Measurements from ENCODE around the gene MRPS15. TPM values are rescaled to one million over a fixed set of nuclear protein-coding genes. Genes with fewer than 3 reads are reported as not detected.
"Not testable (repeated sequence)": the region's sequence is repeated elsewhere in the genome, so short reads cannot be mapped to it uniquely, and the experiment has no call there.

The MRPS15 gene
- total RNA-seq, 1 donor from 2014 or later, result 108 TPM

DNA sequence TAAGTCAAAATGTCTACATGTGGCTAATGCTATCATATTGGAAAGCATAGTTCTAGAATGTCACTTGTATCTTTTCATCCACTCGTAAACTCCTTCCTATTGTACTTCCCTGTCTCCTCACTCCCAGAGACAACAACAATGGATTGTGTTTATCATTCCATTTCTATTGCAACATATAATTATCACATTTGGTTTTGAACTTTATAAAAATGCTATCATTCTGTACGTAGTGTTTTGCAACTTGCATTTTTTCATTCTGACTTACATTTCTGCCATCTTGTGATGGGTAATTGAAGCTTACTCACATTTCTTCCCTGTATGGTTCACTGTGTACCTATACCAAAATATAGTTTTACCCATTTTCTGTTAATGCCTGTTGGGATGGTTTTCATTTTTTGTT lies 33.0 kb upstream of the MRPS15 start:
- intact Hi-C loops (cut with micrococcal nuclease), result no loop called here
- Histone ChIP-seq H3K4me3 (no peak overlapping the region), H3K27me3 (ENCODE audit: low read depth) (peaks cover 45% of the 10 kb centered on the region), H3K27ac (replicated peaks) (no peak overlapping the region), H3K4me1 (no peaks in the 10 kb centered on the region), H3K9me3 (replicated peaks) (no peaks in the 10 kb centered on the region), H3K36me3 (no peaks in the 10 kb centered on the region)
- TF ChIP-seq, protein P1, sequence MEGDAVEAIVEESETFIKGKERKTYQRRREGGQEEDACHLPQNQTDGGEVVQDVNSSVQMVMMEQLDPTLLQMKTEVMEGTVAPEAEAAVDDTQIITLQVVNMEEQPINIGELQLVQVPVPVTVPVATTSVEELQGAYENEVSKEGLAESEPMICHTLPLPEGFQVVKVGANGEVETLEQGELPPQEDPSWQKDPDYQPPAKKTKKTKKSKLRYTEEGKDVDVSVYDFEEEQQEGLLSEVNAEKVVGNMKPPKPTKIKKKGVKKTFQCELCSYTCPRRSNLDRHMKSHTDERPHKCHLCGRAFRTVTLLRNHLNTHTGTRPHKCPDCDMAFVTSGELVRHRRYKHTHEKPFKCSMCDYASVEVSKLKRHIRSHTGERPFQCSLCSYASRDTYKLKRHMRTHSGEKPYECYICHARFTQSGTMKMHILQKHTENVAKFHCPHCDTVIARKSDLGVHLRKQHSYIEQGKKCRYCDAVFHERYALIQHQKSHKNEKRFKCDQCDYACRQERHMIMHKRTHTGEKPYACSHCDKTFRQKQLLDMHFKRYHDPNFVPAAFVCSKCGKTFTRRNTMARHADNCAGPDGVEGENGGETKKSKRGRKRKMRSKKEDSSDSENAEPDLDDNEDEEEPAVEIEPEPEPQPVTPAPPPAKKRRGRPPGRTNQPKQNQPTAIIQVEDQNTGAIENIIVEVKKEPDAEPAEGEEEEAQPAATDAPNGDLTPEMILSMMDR (IDR thresholded peaks at IDR 0.05; ENCODE audit: borderline replicate concordance), result no peak
- no peak for DNase-seq

DNA sequence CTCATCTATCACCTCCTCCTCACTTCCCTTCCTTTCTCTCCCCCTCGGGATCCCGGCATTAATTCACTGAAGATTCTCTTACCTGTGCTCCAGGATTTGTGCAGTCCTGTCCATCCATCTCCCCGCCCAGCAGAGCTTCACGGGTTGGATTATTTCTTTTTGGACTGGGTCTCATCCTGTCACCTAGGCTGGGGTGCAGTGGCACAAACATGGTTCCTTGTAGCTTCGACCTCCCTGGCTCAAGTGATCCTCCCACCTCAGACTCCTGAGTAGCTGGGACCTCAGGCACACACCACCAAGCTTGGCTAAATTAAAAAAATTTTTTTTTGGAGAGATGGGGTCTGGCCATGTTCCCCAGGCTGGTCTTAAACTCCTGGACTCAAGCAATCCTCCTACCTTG lies 30.8 kb upstream of the MRPS15 start:
- no peak overlapping the region for H3K4me3 ChIP-seq
- intact Hi-C loops (cut with micrococcal nuclease), result no loop called here

DNA sequence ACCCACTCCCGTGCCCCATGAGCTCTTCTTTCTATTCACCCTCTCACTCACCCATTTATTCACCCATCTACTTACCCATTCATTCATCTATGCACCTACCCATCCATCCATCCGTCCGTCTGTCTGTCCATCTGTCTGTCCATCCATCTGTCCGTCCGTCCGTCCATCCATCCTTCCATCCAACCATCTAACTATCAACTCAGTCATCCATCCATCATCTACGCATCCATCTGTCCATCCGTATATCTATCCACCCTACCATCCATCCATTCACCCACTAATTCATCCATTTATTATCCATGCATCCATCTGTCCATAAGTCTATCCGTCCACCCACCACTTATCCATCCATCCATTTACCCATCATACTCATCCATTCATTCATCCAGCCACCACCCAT lies 29.3 kb upstream of the MRPS15 start:
- TF ChIP-seq, protein P1 (IDR thresholded peaks at IDR 0.05; ENCODE audit: borderline replicate concordance), result no peak
- Histone ChIP-seq H3K4me3 (no peak overlapping the region), H3K4me1 (no peaks in the 10 kb centered on the region), H3K36me3 (no peaks in the 10 kb centered on the region), H3K27ac (replicated peaks) (no peak overlapping the region), H3K27me3 (ENCODE audit: low read depth) (peaks cover 50% of the 10 kb centered on the region), H3K9me3 (replicated peaks) (no peaks in the 10 kb centered on the region)
- DNase-seq, result no peak
- intact Hi-C loops (cut with micrococcal nuclease), result no loop called here

More for the DNA sequence above, 30.8 kb upstream of the MRPS15 start:
- H3K4me1 ChIP-seq, result no peaks in the 10 kb centered on the region
- no peaks in the 10 kb centered on the region for H3K36me3 ChIP-seq
- H3K27ac ChIP-seq (replicated peaks), result no peak overlapping the region
- TF ChIP-seq, protein P1 (IDR thresholded peaks at IDR 0.05; ENCODE audit: borderline replicate concordance), result no peak
- DNase-seq, result no peak
- H3K27me3 ChIP-seq (ENCODE audit: low read depth), result peaks cover 42% of the 10 kb centered on the region
- H3K9me3 ChIP-seq (replicated peaks), result no peaks in the 10 kb centered on the region

DNA sequence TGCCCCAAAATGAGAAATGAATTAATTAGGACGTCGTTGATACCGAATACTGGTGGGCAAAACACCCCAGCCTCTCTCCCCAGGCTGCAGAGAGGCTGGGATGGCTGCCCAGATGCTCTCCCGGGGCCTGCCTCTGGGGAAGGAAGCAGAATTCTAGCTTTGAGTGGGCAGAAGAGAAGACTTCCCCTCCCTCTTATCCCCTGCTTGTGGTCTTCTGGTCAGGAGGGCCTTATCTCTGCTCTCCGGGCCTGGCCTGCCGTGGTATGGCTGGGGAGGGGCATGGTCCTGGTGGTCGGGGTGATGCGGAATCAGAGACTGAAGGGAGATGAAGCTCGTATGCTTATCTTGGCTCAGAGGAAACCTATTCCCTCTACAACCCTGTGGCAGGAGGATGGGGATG lies 28.3 kb upstream of the MRPS15 start:
- TF ChIP-seq, protein P1 (IDR thresholded peaks at IDR 0.05; ENCODE audit: borderline replicate concordance), result no peak
- H3K36me3 ChIP-seq, result no peaks in the 10 kb centered on the region
- H3K4me3 ChIP-seq, result no peak overlapping the region
- no peaks in the 10 kb centered on the region for H3K9me3 ChIP-seq (replicated peaks)
- no peaks in the 10 kb centered on the region for H3K4me1 ChIP-seq
- no peak overlapping the region for H3K27ac ChIP-seq (replicated peaks)
- no peak for DNase-seq
- peaks cover 55% of the 10 kb centered on the region for H3K27me3 ChIP-seq (ENCODE audit: low read depth)
- intact Hi-C loops (cut with micrococcal nuclease), result no loop called here

DNA sequence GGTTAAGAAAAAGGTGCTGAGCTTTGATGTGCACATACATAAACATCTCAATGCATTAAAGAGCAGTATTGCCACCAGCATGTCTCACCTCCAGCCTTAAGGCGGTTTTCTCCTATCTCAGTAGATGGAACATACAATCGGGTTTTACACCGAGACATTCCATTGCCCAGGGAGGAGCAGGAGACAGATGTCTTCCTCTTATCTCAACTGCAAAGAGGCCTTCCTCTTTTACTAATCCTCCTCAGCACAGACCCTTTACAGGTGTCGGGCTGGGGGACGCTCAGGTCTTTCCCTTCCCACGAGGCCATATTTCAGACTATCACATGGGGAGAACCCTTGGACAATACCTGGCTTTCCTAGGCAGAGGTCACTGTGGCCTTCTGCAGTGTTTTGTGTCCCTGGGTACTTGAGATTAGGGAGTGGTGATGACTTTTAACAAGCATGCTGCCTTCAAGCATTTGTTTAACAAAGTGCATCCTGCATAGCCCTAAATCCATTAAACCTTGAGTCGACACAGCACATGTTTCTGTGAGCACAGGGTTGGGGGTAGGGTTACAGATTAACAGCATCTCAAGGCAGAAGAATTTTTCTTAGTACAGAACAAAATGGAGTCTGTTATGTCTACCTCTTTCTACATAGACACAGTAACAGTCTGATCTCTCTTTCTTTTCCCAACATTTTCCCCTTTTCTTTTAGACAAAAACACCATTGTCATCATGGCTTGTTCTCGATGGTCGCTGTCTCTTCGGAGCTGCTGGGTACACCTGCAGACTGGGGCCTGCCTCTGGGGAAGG lies 25.3 kb upstream of the MRPS15 start:
- H3K27ac ChIP-seq (replicated peaks); H3K36me3 ChIP-seq; H3K4me1 ChIP-seq; DNase-seq; H3K4me3 ChIP-seq; H3K9me3 ChIP-seq (replicated peaks); intact Hi-C loops (cut with micrococcal nuclease): not testable (repeated sequence)
- peaks cover 38% of the 10 kb centered on the region for H3K27me3 ChIP-seq (ENCODE audit: low read depth)

DNA sequence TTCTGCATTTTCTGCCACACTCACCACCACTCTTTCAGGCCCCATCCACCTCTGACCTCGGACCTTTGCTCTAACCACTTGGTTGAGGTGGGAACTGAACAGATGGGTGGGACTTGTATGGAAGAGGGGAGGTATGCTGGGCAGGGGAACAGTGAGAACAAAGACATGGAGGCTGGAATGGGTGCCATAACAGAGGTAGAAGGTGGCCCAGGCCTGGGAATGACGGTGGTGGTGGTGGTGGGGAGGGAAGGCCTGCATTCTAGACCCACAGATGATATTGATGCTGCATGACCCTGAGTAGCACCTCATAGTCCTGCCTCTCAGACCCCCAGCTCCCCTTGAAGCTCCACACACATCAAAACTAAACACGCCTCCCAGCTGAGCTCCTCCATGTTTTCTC lies 23.7 kb upstream of the MRPS15 start:
- TF ChIP-seq, protein P1 (IDR thresholded peaks at IDR 0.05; ENCODE audit: borderline replicate concordance), result no peak
- Histone ChIP-seq H3K4me3 (no peak overlapping the region), H3K36me3 (no peaks in the 10 kb centered on the region), H3K27ac (replicated peaks) (no peak overlapping the region), H3K27me3 (ENCODE audit: low read depth) (peaks cover 23% of the 10 kb centered on the region), H3K9me3 (replicated peaks) (no peaks in the 10 kb centered on the region), H3K4me1 (no peaks in the 10 kb centered on the region)
- DNase-seq, result no peak
- intact Hi-C loops (cut with micrococcal nuclease), result no loop called here

DNA sequence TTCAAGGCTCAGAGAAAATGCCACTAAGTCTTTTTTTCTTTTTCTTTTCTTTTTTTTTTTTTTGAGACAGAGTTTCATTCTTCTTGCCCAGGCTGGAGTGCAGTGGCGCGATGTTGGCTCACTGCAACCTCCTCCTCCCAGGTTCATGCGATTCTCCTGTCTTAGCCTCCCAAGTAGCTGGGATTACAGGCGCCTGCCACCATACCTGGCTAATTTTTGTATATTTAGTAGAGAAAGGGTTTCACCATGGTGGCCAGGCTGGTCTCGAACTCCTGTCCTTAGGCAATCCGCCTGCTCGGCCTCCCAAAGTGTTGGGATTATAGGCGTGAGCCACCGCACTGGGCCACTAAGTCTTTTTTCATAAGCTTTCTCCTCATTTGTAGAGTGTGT lies 23.1 kb upstream of the MRPS15 start:
- Histone ChIP-seq H3K27me3 (ENCODE audit: low read depth) (peaks cover 17% of the 10 kb centered on the region), H3K27ac (replicated peaks) (peak overlapping the region; percentile 18)
- intact Hi-C loops (cut with micrococcal nuclease); DNase-seq; H3K4me1 ChIP-seq; H3K36me3 ChIP-seq; H3K4me3 ChIP-seq; H3K9me3 ChIP-seq (replicated peaks): not testable (repeated sequence)

Data from left ventricle myocardium inferior (tissue), 1 donor.